Skeletal muscle cell (primary cell): Measurements from ENCODE around the gene FHIT.

Source experiments
- DNase-seq: peaks from one replicate; pipeline ENCODE4 v3.0.0-alpha.2; 2010; ENCODE audit warnings: low read depth
- H3K4me3 ChIP-seq: 2 replicates; pipeline ENCODE4 v1.5.1; 2011; ENCODE audit warnings: low read depth, mild to moderate bottlenecking, control low read depth, low read length, moderate library complexity

FHIT gene

DNA sequence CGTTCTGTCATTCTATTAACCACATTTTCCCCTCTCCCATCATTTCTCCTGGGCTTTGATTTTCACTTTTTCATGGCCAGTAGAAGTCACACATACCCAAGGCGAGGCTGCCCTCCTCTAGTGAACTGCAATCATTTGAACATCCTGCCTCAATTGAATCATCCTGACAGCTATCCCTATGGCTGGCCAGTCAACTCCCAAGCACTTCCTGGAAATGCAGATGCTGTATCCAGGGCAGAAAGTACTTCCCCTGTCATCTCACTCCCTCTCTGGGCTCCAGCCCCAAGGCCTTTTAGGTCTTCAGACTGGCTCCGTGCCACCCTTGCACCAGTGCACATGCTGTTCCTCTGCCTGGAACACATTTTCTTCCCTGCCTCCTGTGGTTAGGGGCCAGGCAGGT lies 1463.1 kb downstream of the FHIT start:
- no peak overlapping the region for H3K4me3 ChIP-seq
- DNase-seq: no peak

GRCh38 chr3:59786374-59786773 lies 1464.9 kb downstream of the FHIT start:
- no peak for DNase-seq
- H3K4me3 ChIP-seq: no peak overlapping the region

DNA sequence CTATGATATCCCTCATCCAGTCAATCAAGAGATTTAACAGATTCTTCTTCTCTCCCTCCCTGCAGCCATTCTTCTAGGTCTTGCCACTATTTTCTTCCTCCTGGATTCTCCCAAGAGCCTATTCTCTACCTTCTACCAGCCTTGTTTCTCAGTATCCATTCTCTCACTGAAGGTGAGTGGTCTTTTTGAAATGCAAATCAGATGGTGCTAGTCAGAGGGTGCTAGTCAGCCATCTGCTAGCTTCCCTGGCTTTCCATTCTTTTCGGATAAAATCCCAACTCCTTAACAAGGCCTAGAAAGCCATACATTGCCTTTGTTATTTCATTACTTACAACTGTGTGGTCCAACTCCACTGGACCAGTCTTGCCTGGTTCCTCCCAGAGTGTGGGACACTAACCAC lies 1467.1 kb downstream of the FHIT start:
- DNase-seq: no peak
- no peak overlapping the region for H3K4me3 ChIP-seq

DNA sequence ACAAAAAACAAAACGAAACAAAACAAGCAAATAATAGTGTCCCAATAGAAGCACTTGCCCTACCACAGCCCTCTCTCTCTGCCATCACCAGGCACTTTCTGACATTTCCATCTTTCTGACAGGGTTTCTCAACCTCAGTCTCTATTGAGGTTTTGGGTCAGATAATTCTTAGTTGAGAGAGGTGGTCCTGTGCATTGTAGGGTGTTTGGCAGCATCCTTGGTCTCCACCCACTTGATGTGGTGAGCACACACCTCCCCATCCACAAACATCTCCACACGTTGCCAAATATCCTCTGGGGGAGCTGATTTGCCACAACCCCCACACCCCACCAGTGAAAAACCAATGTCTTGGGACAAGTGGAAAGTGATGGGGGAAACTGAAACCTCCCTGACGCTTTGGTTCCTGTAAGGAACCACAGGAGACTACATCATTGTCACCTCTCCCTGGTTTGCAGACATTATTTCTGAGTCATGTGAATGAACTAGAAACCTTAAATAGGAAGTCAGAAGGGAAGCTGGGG lies 1467.7 kb downstream of the FHIT start:
- DNase-seq: no peak
- H3K4me3 ChIP-seq: no peak overlapping the region

DNA sequence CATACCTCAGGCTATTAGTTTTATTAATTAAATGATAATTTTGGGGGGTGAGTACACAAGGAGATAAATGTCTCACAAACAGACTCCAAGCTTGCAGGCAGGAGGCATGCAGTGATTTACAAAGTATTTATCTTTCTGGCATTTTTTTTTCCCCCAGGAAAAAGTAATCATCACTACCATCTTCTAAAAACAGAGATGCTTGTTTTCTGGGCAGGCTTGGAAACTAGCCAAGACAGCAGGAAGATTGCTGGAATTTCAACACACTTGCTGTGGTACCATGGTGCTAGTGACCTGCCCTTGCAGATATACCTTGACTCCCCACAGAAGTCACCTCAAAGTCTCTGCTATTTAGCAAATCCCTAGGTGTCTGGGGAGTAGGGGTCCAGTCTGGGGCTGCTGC lies 1468.6 kb downstream of the FHIT start:
- no peak overlapping the region for H3K4me3 ChIP-seq
- DNase-seq: no peak

DNA sequence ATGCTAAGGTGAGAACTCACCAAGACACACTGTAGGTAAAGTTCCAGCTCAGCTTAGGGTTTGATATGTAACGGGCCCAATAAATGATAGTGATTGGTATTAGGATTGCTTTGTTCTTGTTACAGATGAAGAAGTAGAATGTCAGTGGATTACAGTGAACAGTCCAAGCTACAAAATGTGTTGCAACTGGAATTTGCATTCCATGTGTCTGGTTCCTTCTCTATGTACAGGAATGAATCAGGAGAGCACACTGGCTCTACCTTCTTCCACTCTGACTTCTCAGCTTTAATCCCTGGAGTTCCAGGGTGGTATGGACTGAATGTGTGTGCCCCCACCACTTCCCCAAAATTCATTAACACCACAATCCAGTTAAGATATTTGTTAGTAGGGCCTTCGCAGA lies 1471.0 kb downstream of the FHIT start:
- DNase-seq: no peak
- no peak overlapping the region for H3K4me3 ChIP-seq

DNA sequence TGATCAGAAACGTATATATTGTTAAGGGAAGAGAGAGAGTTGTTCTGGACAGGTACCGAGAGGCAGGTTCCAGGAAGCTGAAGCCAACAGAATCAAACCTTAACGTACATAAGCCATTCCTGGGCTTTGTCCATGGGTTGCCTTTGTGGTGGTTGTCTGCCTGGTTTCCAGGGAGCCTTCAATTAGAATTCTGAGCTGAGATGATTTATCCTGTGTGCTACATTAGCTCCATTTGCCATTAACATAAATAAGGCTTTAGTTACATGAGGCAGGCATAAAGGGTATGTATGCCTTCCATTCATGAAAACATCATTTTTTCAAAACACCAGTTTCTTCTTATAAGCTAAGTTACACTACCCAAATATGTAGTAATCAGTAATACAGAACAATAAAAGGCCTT lies 1472.0 kb downstream of the FHIT start:
- H3K4me3 ChIP-seq: no peak overlapping the region
- no peak for DNase-seq

GRCh38 chr3:59777667-59778077 lies 1473.6 kb downstream of the FHIT start:
- H3K4me3 ChIP-seq: no peak overlapping the region
- no peak for DNase-seq

GRCh38 chr3:59777066-59777465 lies 1474.2 kb downstream of the FHIT start:
- no peak overlapping the region for H3K4me3 ChIP-seq

GRCh38 chr3:59775761-59776325 lies 1475.4 kb downstream of the FHIT start:
- no peak overlapping the region for H3K4me3 ChIP-seq
- no peak for DNase-seq

More at GRCh38 chr3:59777066-59777465, 1474.2 kb downstream of the FHIT start:
- no peak for DNase-seq

- DNase-seq: no peak
- H3K4me3 ChIP-seq: no peak overlapping the region
Measured at GRCh38 chr3:59775106-59775505, 1476.1 kb downstream of the FHIT start.

DNA sequence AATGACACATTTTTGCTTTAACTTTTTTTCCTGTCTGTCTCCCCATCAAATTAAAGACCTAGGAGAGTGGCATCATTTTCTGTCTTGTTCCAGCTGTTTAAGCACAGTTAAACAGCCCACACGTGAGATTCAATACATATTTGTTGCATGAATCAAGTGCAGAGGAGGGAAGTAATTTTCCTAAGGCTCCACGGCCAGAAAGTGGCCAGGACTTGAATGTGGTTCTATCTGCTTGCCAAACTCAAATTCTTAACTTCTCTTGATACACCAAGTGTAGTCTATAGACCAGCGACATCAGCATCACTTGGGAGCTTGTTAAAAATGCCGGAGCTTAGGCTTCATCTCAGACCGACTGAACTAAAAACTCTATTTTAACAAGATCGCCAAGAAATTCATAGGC lies 1476.6 kb downstream of the FHIT start:
- DNase-seq: peak; percentile 67
- H3K4me3 ChIP-seq: no peak overlapping the region

- DNase-seq: no peak
Measured at GRCh38 chr3:59774000-59774399, 1477.3 kb downstream of the FHIT start.

GRCh38 chr3:59772416-59773408 lies 1478.5 kb downstream of the FHIT start:
- DNase-seq: no peak
- H3K4me3 ChIP-seq: no peak overlapping the region

More at GRCh38 chr3:59774000-59774399, 1477.3 kb downstream of the FHIT start:
- no peak overlapping the region for H3K4me3 ChIP-seq

- H3K4me3 ChIP-seq: no peak overlapping the region
- peak; percentile 63 for DNase-seq
Measured at GRCh38 chr3:59771768-59772181, 1479.5 kb downstream of the FHIT start.

DNA sequence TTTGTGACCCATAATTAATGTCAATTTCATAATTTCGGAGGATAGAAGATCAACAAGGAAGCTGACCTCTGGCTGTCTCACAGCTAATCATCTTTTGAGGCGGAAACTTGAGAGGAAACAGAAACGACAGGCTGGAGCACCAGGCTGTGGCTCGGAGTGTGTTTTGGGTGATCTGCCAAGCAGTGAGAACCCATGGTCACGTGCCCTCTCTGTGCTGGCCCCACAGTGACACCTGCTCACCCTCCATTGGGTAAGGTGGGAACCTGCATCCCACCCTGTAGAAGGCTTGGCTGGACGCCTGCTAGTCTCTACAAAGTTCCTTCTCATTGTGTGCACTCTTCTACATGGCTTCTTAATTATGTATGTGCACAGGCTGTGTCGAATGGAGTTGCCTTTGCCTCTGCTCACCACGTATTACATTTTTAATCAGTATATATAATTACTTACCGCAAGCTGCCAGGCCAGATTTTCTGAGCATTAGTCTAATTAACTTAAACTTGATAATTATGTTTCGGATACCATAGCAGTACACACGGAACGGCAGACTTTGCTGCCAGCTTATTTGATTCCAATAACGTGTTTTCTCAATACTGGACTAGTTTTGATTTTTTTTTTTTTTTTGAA lies 1482.0 kb downstream of the FHIT start:
- DNase-seq: no peak
- H3K4me3 ChIP-seq: no peak overlapping the region

GRCh38 chr3:59766200-59766872 lies 1484.9 kb downstream of the FHIT start:
- H3K4me3 ChIP-seq: no peak overlapping the region
- DNase-seq: peak; percentile 60

GRCh38 chr3:59764171-59764570 lies 1487.1 kb downstream of the FHIT start:
- DNase-seq: no peak
- H3K4me3 ChIP-seq: no peak overlapping the region

DNA sequence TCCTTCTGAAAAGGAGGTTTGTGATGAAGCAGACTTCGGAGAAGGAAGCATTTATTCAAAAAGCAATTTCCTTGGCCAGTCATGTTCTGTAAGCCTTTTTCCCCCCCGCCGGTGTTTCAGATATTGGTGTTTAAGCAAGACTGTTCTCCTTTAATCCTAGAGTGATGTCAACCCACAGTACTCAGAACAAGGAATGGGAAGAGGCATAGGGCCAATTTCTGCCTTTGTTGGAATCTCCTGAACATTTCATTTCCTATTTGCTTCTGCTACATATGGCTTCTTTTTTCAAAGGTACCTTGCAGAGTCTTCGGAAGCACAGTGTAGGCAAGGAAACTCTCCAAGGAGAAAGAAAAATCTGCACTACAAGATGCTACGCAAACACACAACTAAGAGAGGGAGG lies 1488.3 kb downstream of the FHIT start:
- H3K4me3 ChIP-seq: no peak overlapping the region
- DNase-seq: no peak
